Measurements from ENCODE around the gene GPC5. TPM values are rescaled to one million over a fixed set of nuclear protein-coding genes. Genes with fewer than 3 reads are reported as not detected.
A peak's percentile ranks its signal among the peaks of the same experiment; 100 is the strongest.
"Not testable (repeated sequence)": the region's sequence is repeated elsewhere in the genome, so short reads cannot be mapped to it uniquely, and the experiment has no call there.

The GPC5 gene
- total and polyA plus RNA-seq, 9 of the 15 experiments (the other 6 are each of a cell fraction or from before 2014, with no cell fraction given) = 0.18 to 0.27 TPM; not detected in 7

- intact Hi-C loops (cut with micrococcal nuclease); H3K9me3 ChIP-seq (replicated peaks; ENCODE audit: control insufficient read depth, insufficient read depth, low read depth, low read length); H3K36me3 ChIP-seq (ENCODE audit: control insufficient read depth, insufficient read depth, low read length); H4K20me1 ChIP-seq (replicated peaks; ENCODE audit: control insufficient read depth, insufficient read depth, low read length); BruUV-seq (replicated peaks); ATAC-seq; H3K9me1 ChIP-seq (ENCODE audit: control insufficient read depth, insufficient read depth, low read length); H3K79me2 ChIP-seq (ENCODE audit: control insufficient read depth, insufficient read depth, low read length); DNase-seq (ENCODE audit: extremely low read depth in 1 of 4, low spot score in 3 of 4); in situ Hi-C loops (cut with MboI); FAIRE-seq; H3K9ac ChIP-seq (ENCODE audit: insufficient read depth in 1 of 2, low read depth in 2 of 2, low read length in 2 of 2); H3K27me3 ChIP-seq (ENCODE audit: control insufficient read depth in 2 of 2, insufficient read depth in 2 of 2, low read length in 2 of 2); H3K4me2 ChIP-seq (ENCODE audit: insufficient read depth, low read length); H2AFZ ChIP-seq (ENCODE audit: low read depth, low read length); H3K27ac ChIP-seq (ENCODE audit: extremely low read depth, low read depth, low read length); H3K4me3 ChIP-seq; H3K4me1 ChIP-seq (replicated peaks in 1 of 2; ENCODE audit: control insufficient read depth in 2 of 2, insufficient read depth in 2 of 2, low read length in 2 of 2): not testable (repeated sequence)
- ChIA-PET POLR2A (interaction anchor here (0.8 to 0.9 kb wide), 2 partner anchors 11 to 43 kb away, joined by 3 read pairs; no protein-coding TSS in a partner anchor), CTCF (ENCODE audit: low intra/inter-chr PET ratio) (interaction anchor here (0.7 kb wide), 1 partner anchor 100 kb away, joined by 3 read pairs; no protein-coding TSS in a partner anchor)
- WGBS (ENCODE audit: insufficient coverage, low coverage, missing lambda C conversion rate) = 0% methylated on average over 3 of the region's 3 CpGs
- TF ChIP-seq PHTF2 (CRISPR knock-in tag; IDR thresholded peaks at IDR 0.05) (0 out of 2 replicates have a peak, but pooled peaks have one; percentile 51), ZC3H4 (CRISPR knock-in tag; IDR thresholded peaks at IDR 0.05; ENCODE audit: borderline replicate concordance) (0 out of 2 replicates have a peak, but pooled peaks have one; percentile 1), CBX3 (IDR thresholded peaks at IDR 0.05; ENCODE audit: borderline replicate concordance in 1 of 2, low read length in 2 of 2) (peak in 1 of 2 experiments; percentile 27; a peak in 1 of 3 replicates), ZNF609 (CRISPR knock-in tag; IDR thresholded peaks at IDR 0.05; ENCODE audit: borderline replicate concordance) (0 out of 2 replicates have a peak, but pooled peaks have one; percentile 40), ZNF280B (CRISPR knock-in tag; IDR thresholded peaks at IDR 0.05) (peak; percentile 33; the same call in 1 of the 2 replicates), ZNF121 (CRISPR knock-in tag; conservative IDR thresholded peaks at IDR 0.05) (0 out of 2 replicates have a peak, but pooled peaks have one; percentile 8), ZNF217 (CRISPR knock-in tag; IDR thresholded peaks at IDR 0.05) (0 out of 2 replicates have a peak, but pooled peaks have one; percentile 31)
Measured at GRCh38 chr13:91801772-91802171, 403.4 kb downstream of the GPC5 start.
